NCI-H2196 (cell line): ENCODE results near the gene IQCH.

Experiments
- DNase-seq: peaks from one replicate; lab custom pipeline; 2025; ENCODE audit not compliant: unreplicated experiment; lab: John Stamatoyannopoulos, UW

Gene IQCH

DNA sequence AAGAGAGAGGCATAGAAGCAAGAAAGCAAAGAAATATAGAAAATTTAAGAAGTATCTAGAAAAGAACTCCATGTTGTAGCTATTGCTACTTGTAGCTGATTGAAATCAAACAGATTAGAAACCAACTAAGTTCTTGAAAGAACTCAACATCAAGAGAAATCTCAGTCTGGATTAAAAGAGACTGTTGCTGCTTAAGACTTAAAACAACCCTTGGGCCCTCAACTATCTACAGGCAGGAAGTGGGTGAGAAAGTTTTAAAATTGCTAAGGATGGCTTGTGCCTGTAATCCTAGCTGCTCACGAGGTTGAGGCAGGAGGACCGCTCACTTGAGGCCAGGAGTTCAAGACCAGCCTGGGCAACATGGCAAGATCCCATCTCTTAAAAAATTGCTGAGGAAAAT, 227.1 kb downstream of the IQCH start:
- no peak for DNase-seq

DNA sequence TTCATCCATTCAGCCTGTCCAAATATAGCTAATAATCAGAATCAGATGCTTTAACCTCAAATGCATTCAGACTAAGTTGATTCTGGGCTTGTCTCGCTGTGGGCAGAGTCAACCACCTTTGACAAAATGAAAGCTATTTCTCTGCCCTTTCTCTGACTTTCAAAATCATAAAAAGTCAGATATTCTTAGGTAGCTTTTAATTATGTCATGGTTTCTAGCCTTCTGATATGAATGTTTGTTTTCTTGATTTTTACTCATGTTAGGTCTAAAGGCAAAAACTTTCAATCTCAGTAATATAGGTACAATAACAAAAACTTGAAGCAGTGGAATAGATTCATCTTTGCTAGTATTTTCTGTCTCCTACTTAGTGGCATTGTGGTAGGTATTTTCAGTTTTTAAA, 241.0 kb downstream of the IQCH start:
- DNase-seq: no peak

GRCh38 chr15:67501177-67501835, 246.7 kb downstream of the IQCH start:
- no peak for DNase-seq

GRCh38 chr15:67501836-67502461, 247.4 kb downstream of the IQCH start:
- no peak for DNase-seq

- DNase-seq: no peak
Observed at GRCh38 chr15:67504056-67504455, 249.5 kb downstream of the IQCH start.

- DNase-seq: no peak
Observed at GRCh38 chr15:67504796-67505195, 250.2 kb downstream of the IQCH start.

GRCh38 chr15:67505675-67506572, 251.3 kb downstream of the IQCH start:
- DNase-seq: no peak

DNA sequence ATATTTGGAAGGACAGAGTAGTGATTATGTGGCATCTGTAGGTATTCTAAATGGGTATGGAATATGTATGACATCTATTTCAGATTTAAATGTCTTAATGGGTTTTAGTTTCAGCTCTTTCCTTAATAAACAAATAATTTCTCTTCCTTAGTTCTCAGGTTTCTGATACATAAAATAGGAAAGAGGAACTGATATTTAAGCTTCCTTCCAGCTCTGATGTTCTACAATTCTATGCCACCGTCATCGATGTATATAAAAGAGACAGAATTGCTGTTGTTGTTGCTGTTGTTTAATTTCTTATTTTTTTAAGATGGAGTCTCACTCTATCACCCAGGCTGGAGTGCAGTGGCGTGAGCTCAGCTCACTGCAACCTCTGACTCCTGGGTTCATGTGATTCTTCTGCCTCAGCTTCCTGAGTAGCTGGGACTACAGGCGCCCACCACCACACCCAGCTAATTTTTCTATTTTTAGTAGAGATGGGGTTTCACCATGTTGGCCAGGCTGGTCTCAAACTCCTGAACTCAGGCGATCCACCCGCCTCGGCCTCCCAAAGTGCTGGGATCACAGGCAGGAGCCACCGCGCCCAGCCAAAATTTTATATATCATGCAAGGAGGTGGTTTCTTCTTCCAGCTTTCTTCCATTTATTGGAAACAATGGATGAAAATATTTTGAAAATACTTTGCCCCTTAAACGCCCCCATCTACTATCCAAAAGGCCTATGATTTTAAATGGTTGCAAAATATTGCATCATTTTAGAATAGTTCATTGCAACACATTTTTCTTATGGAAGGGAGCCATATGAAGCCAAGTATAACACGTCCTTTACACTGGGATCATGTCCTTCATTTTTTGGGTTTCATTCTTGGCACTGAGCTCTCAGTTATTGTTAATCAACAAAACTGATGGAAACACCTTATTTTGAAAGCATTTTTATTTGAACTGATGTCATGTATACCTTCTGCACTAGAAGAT, 252.5 kb downstream of the IQCH start:
- no peak for DNase-seq

DNA sequence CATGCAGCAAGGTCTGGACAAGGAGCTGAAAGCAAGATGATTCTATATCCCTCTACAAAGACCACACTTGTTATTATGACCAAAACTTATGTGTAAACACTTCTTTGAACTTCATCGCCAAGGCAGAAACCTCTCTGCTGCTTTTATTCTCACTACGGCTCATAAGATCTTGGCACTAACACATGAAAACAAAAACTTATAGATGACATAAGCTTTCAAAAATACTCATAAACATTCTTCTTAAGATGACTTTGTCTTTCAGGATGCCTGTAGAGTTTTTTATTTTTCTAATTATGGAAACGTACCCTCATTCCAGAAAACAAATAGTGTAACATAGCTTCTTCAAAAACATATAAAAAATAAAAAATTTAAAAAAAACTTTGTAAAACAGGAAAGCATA, 253.8 kb downstream of the IQCH start:
- DNase-seq: no peak

- DNase-seq: no peak
Observed at GRCh38 chr15:67509918-67510317, 255.3 kb downstream of the IQCH start.

DNA sequence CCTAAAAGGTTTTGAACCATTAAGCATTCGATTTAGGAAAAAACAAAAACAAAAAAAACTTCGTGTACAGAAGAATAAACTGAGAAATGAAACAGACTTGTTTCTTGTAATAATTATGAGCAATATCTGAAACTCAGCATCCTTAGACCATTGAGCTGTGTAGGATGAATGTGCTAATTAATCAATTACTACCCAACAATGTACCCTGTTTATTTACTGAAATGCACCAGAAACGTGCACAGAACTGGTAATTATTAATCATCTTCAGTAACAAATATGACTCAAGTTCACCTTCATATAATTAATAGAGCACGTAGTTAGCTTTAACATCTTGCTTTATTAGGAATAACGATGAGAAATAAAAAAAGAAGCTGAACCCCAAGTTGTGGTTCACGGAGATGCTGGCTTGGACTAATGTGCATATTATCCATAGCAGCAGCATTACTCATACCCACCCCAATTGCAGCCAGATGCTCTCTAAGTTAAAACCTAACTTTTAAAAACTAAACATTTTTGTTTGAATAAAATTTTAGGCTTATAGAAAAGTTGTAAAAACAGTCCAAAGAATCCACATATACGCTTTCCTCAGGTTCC, 256.1 kb downstream of the IQCH start:
- no peak for DNase-seq

GRCh38 chr15:67511606-67512005, 257.0 kb downstream of the IQCH start:
- DNase-seq: no peak

DNA sequence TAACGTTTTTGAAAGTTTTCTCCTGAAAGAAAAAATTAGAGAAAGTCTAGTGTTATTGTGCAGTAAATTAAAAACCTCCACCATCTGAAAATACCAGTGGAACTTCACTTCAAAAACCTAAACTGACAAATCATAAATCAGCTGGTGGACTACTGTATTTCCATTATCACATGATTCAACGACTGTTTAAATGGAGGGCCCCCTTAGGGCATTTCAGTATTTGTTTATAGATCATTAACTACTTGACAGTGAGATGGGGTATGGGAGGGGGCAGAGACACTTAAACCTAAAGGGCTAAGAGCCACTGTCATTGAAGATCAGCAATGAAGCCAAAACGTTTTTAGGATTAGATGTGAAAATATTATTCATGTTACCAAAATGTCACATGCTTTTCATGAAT, 257.6 kb downstream of the IQCH start:
- no peak for DNase-seq

DNA sequence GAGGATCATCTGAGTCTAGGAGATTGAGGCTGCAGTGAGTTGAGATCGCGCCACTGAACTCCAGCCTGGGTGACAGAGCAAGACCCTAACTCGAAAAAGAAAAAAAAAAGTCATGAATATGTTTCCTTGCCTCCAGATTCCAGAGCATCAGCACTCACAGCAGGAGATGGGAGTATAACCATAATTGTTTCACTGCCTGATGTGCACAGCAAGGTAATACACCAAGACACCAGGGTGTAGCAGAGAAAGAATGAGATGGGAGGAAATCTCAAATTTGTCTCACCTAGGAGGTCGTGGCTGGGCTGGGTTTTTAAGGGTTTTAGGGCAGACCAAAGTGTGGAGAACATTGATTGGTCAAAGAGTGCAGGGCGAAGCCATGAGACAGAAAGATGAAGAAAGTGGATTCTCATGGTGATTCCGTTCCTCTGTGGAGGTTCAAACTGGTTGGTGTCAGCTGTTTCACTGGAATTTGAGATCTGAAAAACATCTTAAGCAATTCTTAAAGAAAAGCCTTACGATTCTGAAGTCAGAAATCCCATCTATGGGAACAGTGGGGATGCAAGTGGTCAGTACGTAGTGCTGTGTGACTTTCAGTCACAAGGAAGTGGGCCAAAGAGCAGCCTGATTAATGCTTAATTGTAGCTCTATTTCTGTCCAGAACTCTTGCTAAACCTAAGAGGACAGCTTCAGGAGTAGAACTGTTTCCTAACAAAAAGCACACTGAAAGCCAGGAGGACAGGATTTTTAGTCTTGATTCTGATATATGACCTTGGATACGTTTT, 258.5 kb downstream of the IQCH start:
- DNase-seq: no peak

DNA sequence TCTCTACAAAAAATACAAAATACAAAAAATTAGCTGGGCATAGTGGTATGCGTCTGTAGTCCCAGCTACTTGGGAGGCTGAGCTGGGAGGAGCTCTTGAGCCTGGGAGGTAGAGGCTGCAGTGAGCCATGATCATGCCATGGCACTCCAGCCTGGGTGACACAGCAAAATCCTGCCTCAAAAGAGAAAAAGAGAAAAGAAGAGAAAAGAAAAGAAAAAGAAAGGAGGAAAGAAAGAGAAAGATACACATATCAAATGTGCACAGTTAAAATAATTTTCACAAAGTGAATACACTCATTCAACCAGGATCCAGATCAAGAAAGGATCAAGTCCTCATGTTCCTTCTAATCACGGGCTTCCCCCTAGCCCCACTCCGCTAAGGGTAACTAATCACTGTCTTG, 260.5 kb downstream of the IQCH start:
- DNase-seq: no peak

- DNase-seq: no peak
Observed at GRCh38 chr15:67515557-67515956, 261.0 kb downstream of the IQCH start.

DNA sequence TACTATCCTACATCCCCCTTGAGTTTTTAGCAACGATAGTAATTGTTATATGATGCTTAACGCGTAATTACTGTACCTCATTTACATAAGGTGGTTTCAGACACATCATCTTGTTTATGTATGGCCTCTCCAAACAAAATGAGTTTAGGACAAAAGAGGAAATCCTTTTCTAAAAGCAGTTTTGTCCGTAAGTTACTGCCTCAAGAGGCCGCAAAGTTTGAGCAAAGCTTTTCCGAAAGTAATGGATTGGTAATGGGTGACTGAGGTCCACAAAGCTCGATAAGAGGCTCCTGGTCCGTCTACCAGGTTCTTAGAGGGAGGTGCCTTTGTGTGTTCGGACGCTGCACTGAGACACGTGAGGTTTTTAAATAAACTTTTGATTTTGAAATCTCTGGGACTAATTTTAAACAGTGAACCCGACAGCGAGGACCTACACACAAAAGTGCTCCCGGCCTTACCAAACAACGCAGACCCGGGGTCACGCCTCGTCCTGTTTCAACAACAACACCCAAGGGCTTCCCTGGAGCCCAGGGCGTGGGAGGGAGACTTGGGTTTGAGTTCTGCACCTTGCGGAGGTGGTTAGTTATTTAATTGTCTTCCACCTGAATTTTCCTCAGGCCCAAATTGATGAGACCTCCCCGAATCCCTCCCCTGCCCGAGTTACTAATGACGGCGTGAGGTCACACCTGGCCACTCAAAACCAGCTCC, 265.9 kb downstream of the IQCH start:
- DNase-seq: no peak

DNA sequence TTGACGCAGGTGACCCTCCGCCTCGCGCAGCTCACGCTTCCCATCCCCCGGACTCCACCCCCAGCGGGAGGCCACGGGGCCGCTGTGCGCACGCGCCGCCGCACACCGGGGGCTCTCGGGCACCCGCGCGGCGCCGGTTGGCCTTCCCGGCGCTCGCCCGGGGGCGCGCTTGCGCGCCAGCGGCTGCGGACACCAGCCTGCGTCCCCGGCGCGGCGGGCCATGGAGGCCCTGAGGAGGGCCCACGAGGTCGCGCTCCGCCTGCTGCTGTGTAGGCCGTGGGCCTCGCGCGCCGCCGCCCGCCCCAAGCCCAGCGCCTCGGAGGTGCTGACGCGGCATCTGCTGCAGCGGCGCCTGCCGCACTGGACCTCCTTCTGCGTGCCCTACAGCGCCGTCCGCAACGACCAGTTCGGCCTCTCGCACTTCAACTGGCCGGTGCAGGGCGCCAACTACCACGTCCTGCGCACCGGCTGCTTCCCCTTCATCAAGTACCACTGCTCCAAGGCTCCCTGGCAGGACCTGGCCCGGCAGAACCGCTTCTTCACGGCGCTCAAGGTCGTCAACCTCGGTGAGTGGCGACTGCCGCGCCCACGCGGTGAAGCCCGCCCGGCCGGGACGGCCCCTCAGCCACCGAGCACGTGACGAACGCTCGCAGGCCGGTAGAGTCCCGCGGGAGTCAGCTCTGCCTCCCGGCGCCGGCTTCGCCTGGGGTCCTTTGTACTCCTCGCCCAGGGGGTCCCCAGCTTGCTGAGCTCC, 266.6 kb downstream of the IQCH start, which contains the start of gene C15orf61:
TSS of gene C15orf61 (plus strand) at position 103 of the 754 bp plus-strand sequence. CDS start at position 221, 118 bp downstream.
- peak; percentile 87 for DNase-seq
